Fibroblast of peridontal ligament (primary cell): Measurements from ENCODE around the gene DDX49.
A peak's percentile ranks its signal among the peaks of the same experiment; 100 is the strongest.
"Not testable (repeated sequence)": the region's sequence is repeated elsewhere in the genome, so short reads cannot be mapped to it uniquely, and the experiment has no call there.

ENCODE experiments used
- DNase-seq: peaks from one replicate; pipeline ENCODE4 v3.0.0-alpha.2; 2010; ENCODE audit errors: extremely low read depth

Gene DDX49

DNA sequence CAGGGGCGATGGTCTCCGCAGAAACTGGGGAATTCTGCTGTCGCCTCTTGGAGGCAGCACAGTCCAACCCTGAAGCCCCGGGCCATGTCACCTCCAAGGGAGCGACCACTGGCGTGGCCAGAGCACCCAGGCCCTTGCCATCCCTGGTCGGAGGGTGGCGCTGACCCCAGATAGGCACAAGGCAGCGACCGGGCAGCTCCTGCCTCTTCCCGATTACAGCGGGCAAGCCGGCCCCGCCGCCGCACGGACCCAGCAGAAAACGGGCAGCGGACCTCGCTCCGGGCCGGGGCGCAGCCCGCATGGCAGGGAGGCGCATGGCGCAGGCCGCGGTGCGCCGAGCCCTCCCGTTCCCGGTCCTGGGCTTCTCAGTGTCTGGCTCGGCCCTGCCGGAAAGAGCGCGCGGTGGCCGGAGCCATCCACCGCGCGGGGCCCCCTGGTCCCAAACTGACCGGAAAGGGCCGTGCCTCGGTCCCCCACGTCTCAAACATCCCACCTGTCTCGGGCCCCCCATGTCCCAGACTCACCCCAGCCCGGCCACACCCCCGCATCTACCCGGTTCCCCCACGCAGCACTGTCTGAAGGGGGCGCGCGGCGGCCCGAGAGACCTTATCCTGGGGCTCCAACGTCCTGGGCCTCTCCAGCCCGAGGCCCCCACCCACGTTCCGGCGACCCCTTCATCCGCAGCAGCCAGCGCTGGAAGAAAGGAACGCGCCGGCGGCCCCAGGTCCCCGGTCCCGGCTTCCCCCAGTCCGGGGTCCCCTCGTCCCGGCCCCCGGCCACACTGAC lies 24.3 kb upstream of the DDX49 start:
- peak; percentile 12 for DNase-seq

DNA sequence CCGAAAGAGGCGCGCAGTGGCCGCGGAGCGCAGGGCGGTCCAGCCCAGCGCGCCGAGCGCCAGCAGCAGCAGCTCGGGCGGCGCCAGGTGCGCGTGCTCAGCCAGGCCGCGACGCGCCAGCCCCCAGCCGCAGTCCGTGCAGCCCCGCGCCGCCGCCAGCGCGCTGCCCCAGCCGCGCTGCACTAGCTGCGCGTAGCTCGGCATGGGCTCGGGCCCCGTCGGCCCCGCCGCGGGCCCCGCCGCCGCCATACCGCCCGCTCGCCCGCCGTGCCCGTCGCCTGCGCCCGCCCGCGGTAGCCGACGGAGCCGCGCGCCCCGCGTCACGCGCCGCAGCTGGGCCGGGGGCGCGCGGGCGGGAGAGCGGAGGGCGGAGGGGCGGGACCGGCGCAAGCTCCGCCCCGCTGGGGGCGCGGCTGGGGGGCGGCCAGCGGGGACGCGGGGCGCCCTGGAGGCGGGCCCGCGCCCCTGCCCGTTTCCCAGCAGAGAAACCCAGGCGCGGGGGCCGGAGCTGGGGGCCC lies 23.6 kb upstream of the DDX49 start, which contains the start of gene CERS1:
CERS1 (minus strand) TSS at position 335 of the 518 bp plus-strand sequence; CDS start at position 249, 86 bp downstream.
- no peak for DNase-seq

DNA sequence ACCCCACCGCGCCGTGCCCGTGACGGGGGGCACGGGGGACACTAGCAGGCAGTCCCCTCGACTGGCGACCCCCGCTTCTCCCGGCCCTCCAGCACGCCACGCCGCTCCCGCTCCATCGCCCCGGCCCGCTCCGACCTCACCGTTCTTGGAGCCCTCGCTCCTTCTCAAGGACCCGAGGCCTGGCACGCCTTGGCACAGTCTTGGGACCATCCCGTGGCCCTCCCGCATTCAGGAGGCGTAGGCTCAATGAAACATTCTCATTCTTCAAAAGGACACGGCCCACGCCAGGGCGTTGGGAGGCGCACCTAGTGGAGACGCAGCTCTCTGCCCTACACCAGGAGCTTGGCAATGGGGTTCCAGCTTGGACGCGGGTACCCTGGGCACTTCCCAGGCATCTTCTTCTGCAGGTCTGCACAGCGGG lies 23.1 kb upstream of the DDX49 start:
- DNase-seq, result no peak

DNA sequence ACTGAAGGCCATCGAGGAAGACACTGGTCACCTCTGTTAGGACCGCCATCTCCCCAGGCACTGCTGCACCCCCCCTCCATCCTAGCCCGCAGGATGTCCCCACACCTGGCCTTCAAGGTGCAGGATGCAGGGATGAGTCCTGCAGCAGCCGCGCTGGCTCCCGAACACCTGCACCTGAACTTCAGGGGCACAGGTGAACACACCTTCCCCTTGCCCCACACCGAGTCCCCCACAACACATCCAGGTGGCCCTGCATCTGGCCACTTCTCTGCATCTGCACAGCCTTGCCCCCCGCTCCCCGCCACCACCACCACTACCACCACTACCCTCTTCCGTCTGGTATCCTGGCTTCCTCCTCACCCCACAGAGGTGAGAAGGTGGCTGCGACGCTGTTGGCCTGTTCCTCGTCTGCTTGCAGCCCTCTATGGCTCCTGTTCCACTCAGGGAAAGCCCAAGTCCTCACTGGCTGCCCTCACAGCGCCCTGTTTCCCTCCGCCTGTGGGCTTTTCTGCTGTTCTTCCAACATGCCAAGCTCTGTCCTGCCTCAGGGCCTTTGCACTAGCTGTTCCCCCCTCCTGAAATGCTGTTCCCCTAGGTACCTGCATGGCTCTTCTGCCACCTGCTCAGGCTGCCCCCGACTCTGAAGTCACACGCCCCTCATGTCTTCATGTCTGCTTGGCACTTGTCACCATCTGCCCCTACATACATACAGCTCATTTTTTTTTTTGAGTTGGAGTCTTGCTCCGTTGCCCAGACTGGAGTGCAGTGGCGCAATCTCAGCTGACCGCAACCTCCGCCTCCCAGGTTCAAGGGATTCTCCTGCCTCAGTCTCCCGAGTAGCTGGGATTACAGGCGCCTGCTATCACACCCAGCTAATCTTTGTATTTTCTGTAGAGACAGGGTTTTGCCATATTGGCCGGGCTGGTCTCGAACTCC lies 22.2 kb upstream of the DDX49 start:
- DNase-seq, result no peak

DNA sequence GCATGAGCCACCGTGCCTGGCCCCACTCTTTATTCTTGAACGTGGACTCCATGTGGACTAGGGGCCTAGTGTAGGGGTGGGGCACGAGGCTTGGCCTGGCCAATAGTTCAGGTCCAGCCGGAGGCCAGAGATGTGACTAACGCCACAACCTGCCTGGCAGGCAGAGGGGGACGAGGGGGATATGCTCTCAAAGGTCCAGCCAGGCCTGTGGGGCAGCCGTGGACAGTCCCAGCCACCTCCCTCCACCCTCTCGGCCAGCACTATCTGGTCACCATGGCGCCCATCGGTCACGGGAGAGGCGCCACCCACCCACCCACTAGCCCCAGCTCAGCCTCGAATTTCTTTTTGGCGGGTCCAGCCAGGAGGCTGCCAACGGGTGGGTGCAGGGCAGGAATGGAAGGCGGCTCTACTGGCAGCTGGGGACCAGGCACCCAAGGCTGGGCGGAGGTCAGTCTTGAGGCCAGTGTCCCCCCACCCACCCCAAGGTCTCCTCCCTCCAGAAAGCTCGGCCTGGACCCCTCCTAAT lies 21.4 kb upstream of the DDX49 start:
- no peak for DNase-seq

DNA sequence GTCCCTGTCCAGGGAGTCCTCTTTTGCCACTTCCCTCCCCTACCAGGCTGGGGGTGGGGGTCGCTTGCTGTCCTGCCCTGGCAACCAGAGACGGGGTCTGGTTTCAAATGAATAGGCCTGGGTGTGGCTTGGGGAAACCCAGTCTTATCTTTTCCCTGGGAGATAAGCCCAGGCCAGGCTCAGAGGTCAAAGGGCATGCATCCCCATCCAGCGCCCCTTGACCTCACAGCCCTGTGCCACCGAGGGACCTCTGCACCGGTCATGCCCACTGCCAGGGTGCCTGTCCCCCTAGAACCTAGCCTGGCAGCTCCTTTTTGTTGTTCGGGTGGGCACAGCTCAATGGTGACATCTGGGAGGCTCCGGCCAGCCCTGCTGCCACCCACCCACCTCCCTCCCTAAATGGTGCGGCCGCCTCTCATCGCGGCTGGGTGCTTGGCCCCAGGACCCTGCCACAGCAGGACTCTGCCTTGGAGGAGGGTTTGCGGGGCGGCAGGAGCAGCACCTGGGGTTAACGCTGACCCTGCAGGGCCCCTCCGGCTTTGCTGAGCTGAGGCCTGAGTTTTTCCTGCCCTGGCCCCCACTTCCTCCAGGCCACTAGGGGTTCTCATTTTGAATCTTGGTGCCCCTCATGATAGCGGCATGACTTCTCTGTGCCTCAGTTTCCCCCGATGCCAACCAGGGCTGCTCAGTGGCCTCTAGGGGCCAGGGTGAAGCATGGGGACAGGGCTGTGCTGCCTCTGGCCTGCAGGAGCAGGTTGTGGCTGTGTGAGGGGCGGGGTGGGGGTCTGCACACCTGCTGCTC lies 20.7 kb upstream of the DDX49 start:
- no peak for DNase-seq

DNA sequence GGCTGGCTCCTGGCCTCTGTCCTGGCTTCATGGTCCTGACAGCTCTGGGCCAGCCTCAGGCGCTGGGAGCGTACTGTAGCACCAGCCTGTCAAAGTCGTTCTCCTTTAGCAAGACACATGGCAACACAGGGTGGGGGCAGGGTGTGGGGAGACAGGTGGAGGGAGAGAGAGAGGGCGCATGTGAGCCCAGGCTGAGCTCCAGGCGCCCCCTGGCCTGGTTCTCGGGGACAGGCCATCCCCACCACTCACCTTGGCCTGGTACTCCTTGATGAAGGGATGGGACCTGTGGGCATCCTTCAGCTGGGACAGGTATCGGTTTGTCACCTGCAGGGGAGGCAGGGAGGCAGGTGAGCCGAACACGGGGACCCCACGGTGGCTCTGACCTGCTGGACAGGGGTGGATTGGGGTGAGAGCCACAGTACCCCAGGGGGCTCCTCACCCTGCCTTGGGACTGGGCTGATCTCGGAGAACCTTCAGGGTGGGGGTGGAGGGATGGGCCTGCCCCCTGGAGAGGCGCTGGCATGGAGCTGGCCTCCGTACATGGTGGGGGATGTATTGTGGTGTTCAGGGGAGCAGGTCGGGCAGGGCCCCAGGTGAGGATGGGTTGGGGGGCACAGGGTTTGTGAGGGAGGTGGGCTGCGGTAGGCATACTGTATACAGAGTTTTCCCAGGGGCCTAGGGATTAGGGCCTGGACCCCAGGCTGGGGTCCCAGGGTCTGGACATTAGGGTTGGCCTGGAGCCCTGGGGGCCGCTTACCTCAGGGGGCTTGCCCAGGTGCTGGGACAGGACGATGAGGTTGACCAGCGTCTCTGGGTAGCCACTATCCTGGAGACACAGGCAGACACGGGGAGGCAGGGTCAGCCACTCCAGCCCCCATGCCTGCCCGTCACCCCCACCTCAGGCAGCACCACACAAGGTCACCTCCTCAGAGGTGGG lies 19.6 kb upstream of the DDX49 start:
- no peak for DNase-seq

DNA sequence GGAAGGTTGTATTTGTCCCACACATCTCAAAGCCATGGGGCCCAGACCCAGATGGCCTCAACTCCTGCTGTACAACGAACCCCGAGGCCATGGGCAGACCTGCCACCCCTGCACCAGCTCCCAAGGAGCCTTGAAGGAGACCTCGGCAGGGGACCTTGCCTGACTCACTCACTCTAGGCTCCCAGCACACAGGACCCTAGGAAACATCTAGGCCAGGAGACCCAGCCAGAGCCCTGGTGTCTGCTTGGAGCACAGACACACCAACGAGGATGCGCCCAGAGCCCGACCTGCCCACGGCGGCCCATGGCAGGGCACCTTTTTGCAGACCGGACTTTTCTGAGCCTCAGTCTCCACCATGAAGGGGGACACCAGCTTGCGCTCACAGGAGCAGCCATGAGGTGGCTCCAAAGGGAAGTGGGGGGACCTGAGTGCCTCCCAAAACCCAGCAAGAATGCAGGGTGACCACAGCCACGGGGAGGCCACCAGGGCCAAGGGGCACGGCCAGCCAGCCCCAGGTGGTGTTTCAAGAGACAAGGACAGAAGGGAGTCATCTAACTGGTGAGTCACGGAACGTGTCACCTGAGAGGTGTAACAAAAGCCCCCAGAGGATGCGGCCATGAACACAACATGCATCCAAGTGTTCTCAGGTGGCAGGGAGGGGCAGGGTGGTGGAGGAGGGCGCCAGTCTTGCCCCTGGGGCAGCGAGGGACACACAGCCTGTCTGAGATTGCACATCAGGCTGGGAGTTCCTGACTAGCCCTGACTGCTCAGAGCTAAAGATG lies 18.6 kb upstream of the DDX49 start:
- DNase-seq, result no peak

DNA sequence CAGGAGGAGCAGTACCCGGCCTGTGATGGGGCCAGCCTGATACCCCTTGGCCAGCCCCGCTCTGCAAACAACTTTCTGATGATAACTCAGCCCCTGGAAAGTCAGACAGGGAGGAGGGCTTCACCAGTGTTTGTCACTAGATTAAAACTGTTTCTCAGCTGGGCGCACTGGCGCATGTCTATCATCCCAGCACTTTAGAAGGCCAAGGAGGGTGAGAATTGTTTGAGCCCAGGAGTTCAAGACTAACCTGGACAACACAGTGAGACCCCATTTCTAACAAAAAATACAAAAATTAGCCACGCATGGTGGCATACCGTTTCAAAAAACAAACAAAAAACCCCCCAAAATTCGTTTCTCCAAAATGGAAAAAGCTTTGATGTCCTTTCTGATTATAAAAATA lies 18.0 kb upstream of the DDX49 start:
- DNase-seq, result no peak

DNA sequence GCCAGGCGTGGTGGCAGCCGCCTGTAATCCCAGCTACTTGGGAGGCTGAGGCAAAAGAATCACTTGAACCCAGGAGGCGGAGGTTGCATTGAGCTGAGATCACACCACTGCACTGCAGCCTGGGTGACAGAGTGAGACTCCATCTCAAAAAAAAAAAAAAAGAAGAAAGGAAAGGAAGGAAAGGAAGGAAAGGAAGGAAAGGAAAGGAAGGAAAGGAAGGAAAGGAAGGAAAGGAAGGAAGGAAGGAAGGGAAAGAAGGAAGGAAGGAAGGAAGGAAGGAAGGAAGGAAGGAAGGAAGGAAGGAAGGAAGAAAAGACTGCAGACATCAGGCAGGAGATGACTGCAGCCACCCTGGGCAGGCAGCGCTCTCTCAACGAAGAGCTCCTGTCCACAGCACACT lies 17.0 kb upstream of the DDX49 start:
- not testable (repeated sequence) for DNase-seq

DNA sequence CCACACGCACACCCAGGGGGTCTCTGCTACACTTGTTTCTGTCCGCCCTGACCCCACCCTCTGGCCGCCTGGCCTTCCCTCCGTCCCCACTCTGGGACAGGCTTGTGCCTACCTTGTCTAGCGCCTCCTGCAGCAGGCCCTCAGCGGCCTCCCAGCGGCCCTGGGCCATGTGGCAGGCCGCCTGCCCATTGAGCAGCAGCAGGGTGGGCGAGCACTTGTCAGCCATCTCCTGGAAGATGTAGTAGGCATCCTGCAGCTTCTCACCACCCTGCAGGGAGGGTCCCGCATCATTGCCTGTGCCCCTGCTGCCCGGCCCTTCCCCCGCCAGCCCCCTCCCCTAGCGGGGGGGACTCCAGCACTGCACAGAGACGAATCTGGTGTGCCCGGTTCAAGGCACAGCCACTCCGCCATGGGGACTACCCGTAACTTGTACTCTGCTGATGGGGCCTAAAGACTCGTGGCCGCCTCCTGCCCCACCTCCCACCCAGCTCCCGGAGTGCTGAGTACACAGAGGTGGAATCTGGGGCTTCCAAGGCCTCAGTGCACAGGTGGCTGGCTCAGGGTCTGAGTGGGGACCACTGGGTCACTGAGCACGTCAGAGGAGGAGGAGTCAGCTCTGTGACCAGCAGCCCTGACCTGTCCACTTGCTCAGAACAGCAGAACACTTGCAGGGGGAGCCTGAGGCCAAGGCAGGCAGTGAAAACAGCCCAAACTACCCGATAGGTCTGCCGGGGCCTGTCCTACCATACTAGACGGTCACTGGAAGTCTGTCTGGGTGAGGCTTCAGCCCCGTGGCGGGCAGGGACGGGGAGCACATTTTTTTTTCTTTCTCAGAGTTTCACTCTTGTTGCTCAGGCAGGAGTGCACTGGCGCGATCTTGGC lies 16.1 kb upstream of the DDX49 start:
- no peak for DNase-seq

DNA sequence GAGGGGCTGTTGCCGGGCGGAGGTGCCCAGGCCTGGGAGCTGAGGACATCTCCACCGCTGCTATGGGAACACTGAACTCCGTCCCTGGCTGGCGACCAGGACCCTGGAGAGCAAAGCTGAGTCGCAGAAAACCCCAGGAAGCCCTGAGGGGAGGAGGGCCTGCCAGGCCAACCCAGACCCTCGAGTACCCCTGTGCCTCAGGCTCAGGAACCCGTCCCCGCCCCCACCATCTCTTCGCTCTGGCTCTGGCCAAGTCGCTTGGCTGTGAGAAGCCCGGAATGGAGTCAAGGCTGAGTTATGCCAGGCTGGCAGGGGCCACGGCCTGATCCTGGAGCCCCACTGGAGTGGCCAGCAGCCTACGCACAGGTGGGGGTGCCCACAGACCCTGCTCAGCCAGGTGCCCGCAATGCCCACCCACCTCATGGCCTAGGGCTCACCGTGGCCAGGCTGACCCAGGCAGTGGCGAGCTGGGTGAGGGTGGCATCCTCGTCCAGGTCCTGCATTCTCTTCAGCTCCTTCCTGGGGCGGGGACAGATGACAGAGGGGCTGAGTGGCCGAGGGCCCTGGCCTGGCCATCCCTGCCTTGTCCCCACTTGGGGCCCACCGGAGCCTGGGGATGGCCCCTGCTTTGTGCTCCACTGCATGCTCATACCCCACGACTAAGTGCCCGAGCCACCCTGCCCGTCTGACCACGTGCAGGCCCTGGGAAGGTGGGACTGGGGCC lies 15.0 kb upstream of the DDX49 start:
- DNase-seq, result no peak

DNA sequence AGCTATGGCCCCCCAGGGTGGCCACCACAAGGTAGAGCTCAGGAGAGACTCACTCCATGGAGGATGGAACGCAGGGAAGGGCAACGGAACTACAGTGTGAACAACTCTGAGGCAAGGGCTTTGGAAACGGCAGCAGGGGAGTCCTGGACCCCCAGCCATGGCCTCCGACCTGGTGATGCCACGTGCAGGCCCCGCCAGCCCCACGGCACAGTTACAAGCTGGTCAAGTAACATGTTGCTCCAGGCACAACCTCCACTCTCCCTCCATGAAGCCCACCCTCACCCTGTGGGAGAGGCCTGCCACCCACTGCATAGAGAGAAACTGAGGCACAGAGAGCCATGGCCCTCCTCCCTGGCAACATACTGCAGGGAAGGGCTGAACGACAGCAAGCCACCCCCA lies 14.5 kb upstream of the DDX49 start:
- no peak for DNase-seq

DNA sequence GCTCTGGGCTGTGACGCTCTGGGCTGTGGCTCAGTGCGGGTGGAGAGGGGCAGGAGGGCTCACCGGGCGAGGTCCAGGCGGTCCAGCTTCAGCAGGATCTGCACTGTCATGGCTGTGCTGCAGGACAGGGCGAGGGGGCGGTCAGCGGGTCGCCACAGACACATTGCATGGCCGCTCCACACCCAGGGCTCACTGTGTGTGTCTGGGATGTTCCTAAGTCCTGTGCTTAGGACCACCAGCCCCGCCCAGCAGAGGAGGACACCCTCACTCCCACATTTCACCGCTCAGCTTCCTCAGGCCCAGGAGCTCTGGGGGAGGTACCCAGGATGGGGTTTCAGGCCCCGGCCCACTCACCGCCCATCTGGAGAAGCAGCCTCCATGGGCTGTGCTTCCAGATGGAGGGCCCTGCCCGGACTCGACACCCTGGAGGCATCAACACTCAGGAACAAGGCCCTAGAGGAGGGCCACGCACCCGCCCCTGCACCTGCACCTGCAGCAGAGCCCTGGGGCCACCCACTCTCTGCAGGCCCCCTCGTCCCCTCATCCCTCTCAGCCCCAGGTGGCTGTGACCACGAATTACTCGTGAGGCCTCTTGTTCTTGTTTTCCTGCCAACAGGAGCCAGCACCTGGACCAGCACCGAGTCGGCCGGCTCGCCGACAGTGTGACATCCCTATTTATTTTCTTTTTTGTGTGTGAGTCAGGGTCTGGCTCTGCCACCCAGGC lies 13.8 kb upstream of the DDX49 start:
- DNase-seq, result no peak

DNA sequence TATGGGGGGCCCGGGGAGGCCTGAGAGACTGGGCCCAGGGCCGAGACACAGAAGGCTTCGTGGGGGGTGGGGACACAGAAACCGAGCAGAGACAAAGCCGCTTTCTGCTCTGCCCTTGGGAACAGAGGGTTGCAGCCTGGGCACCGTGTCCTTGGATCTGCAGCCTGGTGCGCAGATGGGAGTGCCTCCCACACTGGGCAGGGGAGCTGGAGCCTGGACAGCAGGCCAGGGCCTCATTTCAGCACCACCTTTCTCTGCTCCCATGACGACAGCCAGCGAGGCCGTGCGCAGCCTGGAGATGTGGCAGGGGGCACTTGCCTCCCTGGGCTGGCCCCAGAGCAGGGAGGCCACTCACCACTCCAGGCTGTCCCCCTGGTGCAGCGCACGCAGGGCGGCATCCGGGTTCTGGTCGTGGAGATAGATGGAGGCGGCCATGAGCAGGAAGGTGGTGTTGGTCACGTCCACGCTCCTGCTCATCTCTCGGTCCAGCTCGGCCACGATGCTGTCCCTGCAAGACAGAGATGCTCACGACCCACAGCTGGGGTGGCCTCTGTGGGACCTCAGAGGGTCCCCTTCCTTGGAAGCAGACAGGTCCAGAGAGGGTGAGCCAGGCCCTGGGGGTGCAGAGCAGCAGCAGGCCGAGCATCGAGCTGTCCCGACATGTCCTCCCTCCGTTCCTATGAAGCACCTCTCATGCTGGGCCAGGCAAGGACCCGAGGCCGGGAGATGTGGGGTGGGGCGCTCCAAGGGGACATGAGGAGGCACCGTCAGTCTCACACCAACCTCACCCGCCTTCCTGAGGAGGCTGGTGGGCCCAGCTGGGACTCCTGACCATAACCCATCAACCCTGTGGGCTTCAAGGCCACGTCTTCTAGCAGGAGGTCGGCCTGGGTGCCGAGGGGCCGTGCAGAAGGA lies 12.7 kb upstream of the DDX49 start:
- no peak for DNase-seq
